Caco-2 (cell line): ENCODE measurements around the gene C3. TPM values are rescaled to one million over a fixed set of nuclear protein-coding genes. Genes with fewer than 3 reads are reported as not detected.

Experiments used
- BruUV-seq: library from RNA; stranded (reverse); fragments of 400-500 nt; replicated peaks from 2 replicates; lab custom pipeline; 2021; lab: Mats Ljungman, UMichigan
- CTCF ChIA-PET: fragments of 300-600 bp; sonication (Branson Sonifier 250); formaldehyde crosslinking; loops from one replicate; lab custom pipeline; 2022; ENCODE audit warnings: antibody characterized with exemption; lab: Charles Lee
- POLR2A ChIA-PET: fragments of 300-600 bp; sonication (Branson Sonifier 250); formaldehyde crosslinking; loops from one replicate; lab custom pipeline; 2022; ENCODE audit warnings: antibody characterized with exemption; lab: Charles Lee
- DNase-seq, 2 experiments: peaks; one replicate each; pipeline versions ENCODE4 v3.0.0 to v3.0.0-alpha.2; 2020 to 2022
- H3K27me3 ChIP-seq: replicated peaks from 2 replicates; pipeline ENCODE4 v1.6.0; 2011; ENCODE audit warnings: low read length; ENCODE audit not compliant: control insufficient read depth, insufficient read depth
- H3K36me3 ChIP-seq: 2 replicates; pipeline ENCODE4 v1.5.1; 2011; ENCODE audit warnings: low read length; ENCODE audit not compliant: control insufficient read depth, insufficient read depth
- H3K4me1 ChIP-seq: fragments of 250-450 bp; sonication (Bioruptor Pico); 2 replicates; pipeline ENCODE4 v1.5.1; 2020; ENCODE audit warnings: mild to moderate bottlenecking
- H3K4me3 ChIP-seq: 2 replicates; pipeline ENCODE4 v1.5.1; 2011; ENCODE audit warnings: low read depth, mild to moderate bottlenecking, control low read depth, low read length
- H3K9me3 ChIP-seq: fragments of 250-450 bp; sonication (Bioruptor Pico); 2 replicates; pipeline ENCODE4 v1.5.1; 2020; ENCODE audit warnings: mild to moderate bottlenecking, moderate library complexity
- H3K27ac Mint-ChIP-seq: one replicate; pipeline ENCODE4 v1.8.0; 2022; ENCODE audit warnings: mixed read lengths; ENCODE audit not compliant: unreplicated experiment
- H3K27me3 Mint-ChIP-seq: one replicate; pipeline ENCODE4 v1.8.0; 2022; ENCODE audit warnings: mixed read lengths; ENCODE audit not compliant: insufficient read depth, unreplicated experiment
- H3K36me3 Mint-ChIP-seq: one replicate; pipeline ENCODE4 v1.8.0; 2022; ENCODE audit warnings: mild to moderate bottlenecking, mixed read lengths; ENCODE audit not compliant: insufficient read depth, unreplicated experiment
- H3K4me1 Mint-ChIP-seq: one replicate; pipeline ENCODE4 v1.8.0; 2022; ENCODE audit warnings: low read depth, mixed read lengths; ENCODE audit not compliant: unreplicated experiment
- H3K4me3 Mint-ChIP-seq: one replicate; pipeline ENCODE4 v1.8.0; 2022; ENCODE audit warnings: mild to moderate bottlenecking, moderate library complexity, mixed read lengths; ENCODE audit not compliant: unreplicated experiment
- H3K9me3 Mint-ChIP-seq: one replicate; pipeline ENCODE4 v1.8.0; 2022; ENCODE audit warnings: mixed read lengths; ENCODE audit not compliant: unreplicated experiment
- CTCF ChIP-seq, 2 experiments: fragments of 200-600 bp in 1 of 2; IDR thresholded peaks; 1 replicate in 1 of 2; 2 replicates in 1 of 2; pipeline versions ENCODE4 v1.5.1 to v1.8.0; 2011 to 2022; ENCODE audit warnings: antibody characterized with exemption in 1 of 2, control low read depth in 1 of 2, inconsistent platforms in 1 of 2, low read depth in 1 of 2, low read length in 1 of 2, mild to moderate bottlenecking in 1 of 2, moderate library complexity in 1 of 2; ENCODE audit not compliant: insufficient read depth in 1 of 2, severe bottlenecking in 1 of 2, unreplicated experiment in 1 of 2
- intact Hi-C: fragments of 100-400 bp; cut with micrococcal nuclease; formaldehyde crosslinking; loops from one replicate; pipeline ENCODE4 v1.10.0; 2022; ENCODE audit not compliant: unreplicated experiment
- total RNA-seq: library from RNA; stranded (reverse); gene quantifications from 2 replicates; pipeline ENCODE4 v1.2.3, GENCODE V29; 2022

The C3 gene
- total RNA-seq, 1 experiment from 2014 or later: 21.7 TPM

- Mint-ChIP-seq H3K9me3 (peaks cover 15% of the 10 kb centered on the region), H3K4me3 (no peak overlapping the region), H3K36me3 (peaks cover 6% of the 10 kb centered on the region), H3K4me1 (peaks cover 18% of the 10 kb centered on the region), H3K27ac (no peak overlapping the region), H3K27me3 (no peaks in the 10 kb centered on the region)
- no peak for DNase-seq
- no TSS peak for BruUV-seq
- Histone ChIP-seq H3K4me3 (no peak overlapping the region), H3K9me3 (no peaks in the 10 kb centered on the region), H3K4me1 (peaks cover 11% of the 10 kb centered on the region), H3K27me3 (no peaks in the 10 kb centered on the region), H3K36me3 (no peaks in the 10 kb centered on the region)
- intact Hi-C loops: no loop called here
- no peak for TF ChIP-seq CTCF (IDR thresholded peaks at IDR 0.05; ENCODE audit: insufficient read depth in 1 of 2, low read depth in 1 of 2, low read length in 1 of 2, severe bottlenecking in 1 of 2, unreplicated experiment in 1 of 2)
- POLR2A ChIA-PET: no interaction called here
- CTCF ChIA-PET: no interaction called here
Measured at GRCh38 chr19:6721138-6721474, 656 bp upstream of the C3 start.

- peaks cover 11% of the 10 kb centered on the region for H3K4me1 ChIP-seq
- POLR2A ChIA-PET: interaction anchor here (0.5 kb wide), 1 partner anchor 32 kb away, joined by 3 read pairs; no protein-coding TSS in a partner anchor
- no peaks in the 10 kb centered on the region for H3K27me3 Mint-ChIP-seq
- H3K27ac Mint-ChIP-seq: no peak overlapping the region
- H3K27me3 ChIP-seq: no peaks in the 10 kb centered on the region
- no peak for DNase-seq
- TF ChIP-seq CTCF (IDR thresholded peaks at IDR 0.05; ENCODE audit: insufficient read depth in 1 of 2, low read depth in 1 of 2, low read length in 1 of 2, severe bottlenecking in 1 of 2, unreplicated experiment in 1 of 2): no peak
- CTCF ChIA-PET: no interaction called here
- BruUV-seq: TSS peak; percentile 66
- no peak overlapping the region for H3K4me3 ChIP-seq
- peaks cover 6% of the 10 kb centered on the region for H3K36me3 Mint-ChIP-seq
- peaks cover 15% of the 10 kb centered on the region for H3K9me3 Mint-ChIP-seq
- no peaks in the 10 kb centered on the region for H3K9me3 ChIP-seq
- peaks cover 18% of the 10 kb centered on the region for H3K4me1 Mint-ChIP-seq
- no peak overlapping the region for H3K4me3 Mint-ChIP-seq
- intact Hi-C loops: no loop called here
- H3K36me3 ChIP-seq: no peaks in the 10 kb centered on the region
Measured at GRCh38 chr19:6719992-6720368, 470 bp downstream of the C3 start.

GRCh38 chr19:6719540-6719861 lies 949 bp downstream of the C3 start:
- ChIA-PET POLR2A (no interaction called here), CTCF (no interaction called here)
- Histone ChIP-seq H3K4me3 (no peak overlapping the region), H3K36me3 (no peaks in the 10 kb centered on the region), H3K27me3 (no peaks in the 10 kb centered on the region), H3K9me3 (no peaks in the 10 kb centered on the region), H3K4me1 (peaks cover 11% of the 10 kb centered on the region)
- TF ChIP-seq CTCF (IDR thresholded peaks at IDR 0.05; ENCODE audit: insufficient read depth in 1 of 2, low read depth in 1 of 2, low read length in 1 of 2, severe bottlenecking in 1 of 2, unreplicated experiment in 1 of 2): no peak
- Mint-ChIP-seq H3K27me3 (no peaks in the 10 kb centered on the region), H3K4me3 (no peak overlapping the region), H3K9me3 (peaks cover 15% of the 10 kb centered on the region), H3K27ac (no peak overlapping the region), H3K4me1 (peaks cover 18% of the 10 kb centered on the region), H3K36me3 (peaks cover 6% of the 10 kb centered on the region)
- BruUV-seq: no TSS peak
- intact Hi-C loops: no loop called here
- DNase-seq: no peak
